HG03095 (cell line): ENCODE measurements around the gene CSRP2.

Experiments
- ATAC-seq: cut with Tn5 transposase; IDR thresholded peaks from one replicate; pipeline ENCODE4 v1.9.1; 2021; ENCODE audit warnings: moderate library complexity; ENCODE audit not compliant: unreplicated experiment

Gene CSRP2

GRCh38 chr12:76895796-76896195 is 17.0 kb upstream of the CSRP2 start:
- ATAC-seq, result no peak

DNA sequence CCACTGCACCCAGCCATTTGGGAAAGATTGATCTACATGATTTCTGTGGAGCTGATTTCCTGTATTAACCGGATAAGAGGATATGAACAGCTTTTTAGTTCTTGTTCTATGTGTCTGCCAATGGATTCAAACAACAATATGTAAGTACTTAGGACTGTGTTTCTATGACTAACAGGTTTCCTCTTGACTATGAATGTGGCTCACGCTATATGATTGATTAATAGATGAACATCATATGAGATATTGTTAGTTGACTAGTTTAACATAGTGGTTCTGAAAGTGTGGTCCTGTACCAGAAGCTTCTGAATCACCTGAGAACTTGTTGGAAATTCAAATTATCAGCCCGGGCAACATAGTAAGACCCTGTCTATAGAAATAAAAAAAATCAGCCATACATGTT is 12.8 kb upstream of the CSRP2 start:
- no peak for ATAC-seq

GRCh38 chr12:76890151-76891143 is 11.6 kb upstream of the CSRP2 start:
- no peak for ATAC-seq

DNA sequence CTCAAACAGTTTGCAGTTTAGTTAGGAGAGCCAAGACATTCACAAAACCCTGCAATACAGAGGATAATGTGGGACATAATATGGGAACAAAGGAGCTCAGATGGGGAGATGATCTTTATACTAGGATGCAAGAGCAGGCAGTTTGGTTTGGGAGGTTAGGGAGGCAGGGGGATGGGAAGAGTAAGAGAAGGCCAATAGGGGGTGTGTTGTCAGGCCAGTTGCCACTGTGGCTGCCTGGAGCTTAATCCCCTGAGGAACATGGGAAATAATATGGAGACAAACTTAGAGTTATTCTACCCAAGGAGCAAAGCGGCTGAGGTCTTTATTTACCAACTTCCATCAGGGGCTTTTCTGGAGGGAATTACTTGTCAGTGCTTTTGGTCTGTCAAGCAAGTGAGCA is 10.0 kb upstream of the CSRP2 start:
- no peak for ATAC-seq

DNA sequence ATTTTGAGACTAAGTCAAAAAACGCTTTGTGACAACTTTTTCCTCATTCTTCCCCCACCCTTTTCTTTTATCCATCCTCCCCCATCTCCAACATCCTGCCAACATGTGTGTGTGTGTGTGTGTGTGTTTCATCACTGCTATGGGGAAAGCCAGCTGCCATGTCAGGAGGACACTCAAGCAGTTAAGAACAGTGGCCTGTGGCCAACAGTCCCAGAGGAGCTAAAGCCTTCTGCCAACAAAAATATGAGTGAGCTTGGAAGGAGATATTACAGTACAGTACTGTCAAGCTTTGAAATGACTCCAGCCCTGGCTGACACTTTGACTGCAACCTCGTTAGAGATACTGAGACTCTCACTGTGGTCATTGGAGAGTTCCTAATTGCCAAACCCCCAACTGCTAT is 5.0 kb upstream of the CSRP2 start:
- no peak for ATAC-seq

DNA sequence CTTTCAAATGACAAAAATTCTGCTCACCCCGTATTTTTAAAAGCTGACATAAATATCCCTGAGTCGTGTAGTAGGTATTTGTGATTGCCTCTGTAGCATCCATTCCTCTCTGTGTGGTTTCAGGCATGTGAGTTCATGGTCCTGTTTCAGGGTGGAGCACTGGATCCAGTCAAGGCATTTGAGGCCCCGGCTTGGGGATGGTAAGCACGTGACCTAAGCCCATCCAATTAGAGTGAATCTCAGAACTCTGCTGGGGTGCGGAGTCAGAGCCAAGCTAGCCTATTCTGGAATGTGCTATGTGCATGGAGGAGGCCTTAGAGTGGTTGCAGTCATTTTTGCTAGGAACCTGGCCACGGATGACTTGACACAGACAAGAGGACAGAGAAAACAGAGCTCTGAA is 4.3 kb upstream of the CSRP2 start:
- no peak for ATAC-seq

- no peak for ATAC-seq
Measured at GRCh38 chr12:76882367-76882766, 3.5 kb upstream of the CSRP2 start.

GRCh38 chr12:76881142-76881541 is 2.3 kb upstream of the CSRP2 start:
- ATAC-seq, result no peak

DNA sequence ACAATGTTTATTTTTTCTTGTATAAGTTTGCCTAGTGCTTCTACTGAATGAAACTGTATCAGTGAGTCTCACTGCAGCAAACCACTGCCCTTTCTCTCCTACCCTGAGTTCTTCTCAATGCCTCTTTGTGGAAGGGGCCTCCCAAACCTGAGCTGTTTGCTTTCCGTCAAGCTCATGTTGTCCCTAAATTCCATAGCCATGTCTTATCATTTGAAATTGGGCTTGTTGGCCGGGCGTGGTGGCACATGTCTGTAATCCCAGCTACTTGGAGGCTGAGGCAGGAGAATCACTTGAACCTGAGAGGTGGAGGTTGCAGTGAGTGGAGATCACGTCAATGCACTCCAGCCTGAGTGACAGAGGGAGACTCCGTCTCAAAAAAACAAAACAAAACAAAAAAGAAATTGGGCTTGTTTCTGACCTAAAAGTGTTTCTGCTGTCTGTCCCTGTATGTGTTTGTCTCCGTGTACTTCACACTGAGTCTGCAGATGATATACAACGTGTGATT is 1.8 kb upstream of the CSRP2 start:
- ATAC-seq, result no peak

- no peak for ATAC-seq
Measured at GRCh38 chr12:76879710-76880518, 1.1 kb upstream of the CSRP2 start.

- peak; percentile 26 for ATAC-seq
Measured at GRCh38 chr12:76878099-76878898, 520 bp downstream of the CSRP2 start.

- no peak for ATAC-seq
Measured at GRCh38 chr12:76876696-76877229, 2.1 kb downstream of the CSRP2 start.

DNA sequence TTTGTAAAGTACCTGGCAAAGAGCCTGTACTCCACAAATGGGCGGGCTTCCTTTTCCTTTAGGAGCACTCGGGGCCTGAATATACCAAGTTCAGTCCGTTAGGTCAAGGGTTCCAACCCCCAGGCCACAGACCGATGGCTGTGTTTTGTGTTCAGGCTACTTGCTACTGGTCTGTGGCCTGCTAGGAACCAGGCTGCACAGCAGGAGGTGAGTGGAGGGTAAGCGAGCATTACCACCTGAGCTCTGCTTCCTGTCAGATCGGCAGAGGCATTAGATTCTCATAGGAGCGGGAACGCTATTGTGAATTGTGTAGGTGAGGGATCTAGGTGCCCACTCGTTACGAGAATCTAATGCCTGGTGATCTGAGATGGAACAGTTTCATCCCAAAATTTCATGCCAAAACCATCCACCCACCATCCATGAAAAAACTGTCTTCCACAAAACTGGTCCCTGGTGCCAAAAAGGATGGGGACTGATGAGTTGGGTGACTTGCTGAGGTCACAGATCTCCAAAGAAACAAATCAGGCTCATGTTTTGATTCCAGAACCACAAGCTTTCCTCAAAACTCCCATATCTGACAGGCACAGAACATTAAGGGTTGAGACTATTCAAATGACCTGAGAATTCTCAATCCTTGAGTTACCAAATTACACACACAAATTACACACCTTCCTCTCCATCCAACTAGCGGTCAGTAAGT is 4.2 kb downstream of the CSRP2 start:
- no peak for ATAC-seq

- ATAC-seq, result no peak
Measured at GRCh38 chr12:76874027-76874426, 4.8 kb downstream of the CSRP2 start.

DNA sequence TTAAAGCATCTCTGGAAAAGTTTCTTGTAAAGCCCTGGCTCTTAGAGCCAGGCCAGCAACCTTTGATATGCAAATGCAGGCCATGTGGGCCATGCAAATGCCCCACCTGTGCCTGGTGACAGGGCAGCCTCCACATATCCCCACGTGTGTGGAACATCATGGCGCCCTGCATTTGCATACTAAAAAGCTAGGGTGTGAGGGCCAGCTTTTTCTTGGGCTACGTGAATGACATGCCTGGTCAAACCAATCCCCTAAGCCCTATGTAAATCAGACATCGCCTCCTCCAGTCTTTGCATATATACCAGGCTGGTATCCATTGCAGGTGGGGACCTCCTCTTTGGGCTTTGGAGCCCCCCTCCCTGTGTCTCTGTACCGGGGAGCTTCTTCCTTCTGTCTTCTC is 6.4 kb downstream of the CSRP2 start:
- no peak for ATAC-seq

DNA sequence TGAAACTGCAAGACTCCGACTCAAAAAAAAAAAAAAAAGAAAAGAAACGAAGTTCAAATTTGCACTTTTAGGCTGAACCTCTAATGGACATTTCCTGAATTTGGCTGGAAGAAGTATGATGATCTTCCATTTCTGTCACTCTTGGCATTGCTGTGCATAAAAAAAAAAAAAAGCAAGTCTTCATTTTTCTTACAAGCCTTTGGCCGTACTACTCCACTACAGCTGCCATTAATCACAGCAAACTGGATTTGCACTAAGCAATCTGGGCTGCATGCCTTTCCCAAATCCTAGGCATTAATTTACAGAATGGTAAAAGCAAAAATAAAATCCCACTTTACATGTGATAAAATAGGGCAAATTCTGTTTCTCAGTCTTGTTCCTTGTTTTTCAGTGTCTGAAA is 7.1 kb downstream of the CSRP2 start:
- no peak for ATAC-seq

GRCh38 chr12:76871082-76871481 is 7.7 kb downstream of the CSRP2 start:
- ATAC-seq, result no peak

- ATAC-seq, result no peak
Measured at GRCh38 chr12:76866726-76867125, 12.1 kb downstream of the CSRP2 start.

- ATAC-seq, result no peak
Measured at GRCh38 chr12:76866151-76866567, 12.7 kb downstream of the CSRP2 start.

- ATAC-seq, result peak; percentile 76
Measured at GRCh38 chr12:76864791-76865400, 13.9 kb downstream of the CSRP2 start.
